ENCODE results near the gene TMEM179. TPM values are rescaled to one million over a fixed set of nuclear protein-coding genes. Genes with fewer than 3 reads are reported as not detected.

The TMEM179 gene
- total RNA-seq, 4 donors from 2014 or later = not detected

- TF ChIP-seq CTCF (IDR thresholded peaks at IDR 0.05) (no peak), POLR2A (IDR thresholded peaks at IDR 0.05) (no peak)
- H3K4me3 ChIP-seq (ENCODE audit: low read depth, poor library complexity, severe bottlenecking) = no peak overlapping the region
- intact Hi-C loops (cut with DNase I; ENCODE audit: low total_unique reads) = no loop called here
- no peak for DNase-seq (ENCODE audit: low spot score in 2 of 2)
- WGBS, 2 donors = 82 to 90% methylated on average over 10 to 11 of the region's 11 CpGs
Measured at GRCh38 chr14:104597576-104597975, 7.0 kb downstream of the TMEM179 start.

- TF ChIP-seq POLR2A (IDR thresholded peaks at IDR 0.05) = no peak
- no peak for TF ChIP-seq CTCF (IDR thresholded peaks at IDR 0.05)
- no peak for DNase-seq (ENCODE audit: low spot score in 2 of 2)
- 85 to 86% methylated on average over 18 to 21 of the region's 21 CpGs for WGBS, 2 donors
- intact Hi-C loops (cut with DNase I; ENCODE audit: low total_unique reads) = no loop called here
- H3K4me3 ChIP-seq (ENCODE audit: low read depth, poor library complexity, severe bottlenecking) = no peak overlapping the region
Measured at GRCh38 chr14:104596927-104597351, 7.6 kb downstream of the TMEM179 start.

GRCh38 chr14:104596451-104596918 lies 8.1 kb downstream of the TMEM179 start:
- no peak overlapping the region for H3K4me3 ChIP-seq (ENCODE audit: low read depth, poor library complexity, severe bottlenecking)
- intact Hi-C loops (cut with DNase I; ENCODE audit: low total_unique reads) = no loop called here
- whole genome bisulfite sequencing, 2 donors = 83 to 87% methylated on average over 7 to 11 of the region's 11 CpGs
- TF ChIP-seq CTCF (IDR thresholded peaks at IDR 0.05) (no peak), POLR2A (IDR thresholded peaks at IDR 0.05) (no peak)
- no peak for DNase-seq (ENCODE audit: low spot score in 2 of 2)

DNA sequence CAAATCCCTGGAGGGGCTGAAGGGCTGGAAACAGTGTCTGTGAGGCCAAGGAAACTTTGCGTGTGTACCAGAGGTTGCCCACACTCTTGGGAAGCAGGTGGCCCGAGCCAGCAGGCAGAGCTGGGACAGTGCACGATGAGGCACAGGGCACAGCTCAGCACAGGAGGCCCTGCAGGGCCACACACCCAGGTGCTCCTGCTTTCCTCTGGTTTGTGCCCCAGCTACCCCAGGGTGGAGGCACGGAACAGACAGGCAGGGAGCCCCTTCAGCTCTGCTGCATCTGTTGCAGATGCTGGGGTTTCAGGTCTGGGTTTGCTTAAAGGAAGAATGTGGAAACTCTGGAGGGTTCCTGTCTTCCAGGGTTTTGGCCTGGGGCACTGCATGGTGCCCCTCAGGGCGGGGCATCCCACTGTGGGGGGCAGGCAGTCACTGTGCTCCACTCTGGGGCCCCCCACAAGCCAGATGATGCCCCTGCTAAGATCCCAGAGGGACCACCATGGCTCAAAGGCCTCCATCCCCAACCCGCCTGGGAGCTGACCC lies 8.6 kb downstream of the TMEM179 start:
- intact Hi-C loops (cut with DNase I; ENCODE audit: low total_unique reads) = no loop called here
- no peak overlapping the region for H3K4me3 ChIP-seq (ENCODE audit: low read depth, poor library complexity, severe bottlenecking)
- DNase-seq (ENCODE audit: low spot score in 2 of 2) = no peak
- 81 to 88% methylated on average over 4 to 6 of the region's 6 CpGs for WGBS, 2 donors
- no peak for TF ChIP-seq POLR2A (IDR thresholded peaks at IDR 0.05)
- no peak for TF ChIP-seq CTCF (IDR thresholded peaks at IDR 0.05)

- no peak overlapping the region for H3K4me3 ChIP-seq (ENCODE audit: low read depth, poor library complexity, severe bottlenecking)
- 89% methylated on average over 8 to 14 of the region's 14 CpGs for WGBS, 2 donors
- DNase-seq (ENCODE audit: low spot score in 2 of 2) = no peak
- no peak for TF ChIP-seq POLR2A (IDR thresholded peaks at IDR 0.05)
- TF ChIP-seq CTCF (IDR thresholded peaks at IDR 0.05) = no peak
- intact Hi-C loops (cut with DNase I; ENCODE audit: low total_unique reads) = no loop called here
Measured at GRCh38 chr14:104595116-104595675, 9.4 kb downstream of the TMEM179 start.

Data from lower leg skin (tissue), 4 donors.